Upper lobe of left lung (tissue), 6 donors: Measurements from ENCODE around the gene TTLL1. TPM values are rescaled to one million over a fixed set of nuclear protein-coding genes. Genes with fewer than 3 reads are reported as not detected.
"Not testable (repeated sequence)": the region's sequence is repeated elsewhere in the genome, so short reads cannot be mapped to it uniquely, and the experiment has no call there.

Experiments
- ATAC-seq, 2 donors: fragments of 200-7000 bp; cut with Tn5 transposase; one replicate each; pipeline ENCODE4 v1.9.1; 2022; ENCODE audit warnings: mild to moderate bottlenecking in 2 of 2, moderate library complexity in 2 of 2; ENCODE audit not compliant: low FRiP score in 2 of 2
- DNase-seq, 2 donors: peaks; one replicate each; pipeline ENCODE4 v3.0.0-alpha.2; 2019 to 2020
- H3K27ac ChIP-seq, 4 donors: fragments of 200-600 bp; sonication (generic); one replicate each; pipeline ENCODE4 v1.5.1; 2016 to 2019
- H3K27me3 ChIP-seq, 4 donors: fragments of 200-600 bp; sonication (generic); one replicate each; pipeline ENCODE4 v1.5.1; 2017 to 2019
- H3K36me3 ChIP-seq, 4 donors: fragments of 200-600 bp; sonication (generic); one replicate each; pipeline ENCODE4 v1.5.1; 2016 to 2019
- H3K4me1 ChIP-seq, 4 donors: fragments of 200-600 bp; sonication (generic); one replicate each; pipeline ENCODE4 v1.5.1; 2018 to 2019
- H3K4me3 ChIP-seq, 4 donors: fragments of 200-600 bp; sonication (generic); one replicate each; pipeline ENCODE4 v1.5.1; 2017 to 2019; ENCODE audit warnings: mild to moderate bottlenecking in 2 of 4, moderate library complexity in 1 of 4
- H3K9me3 ChIP-seq, 4 donors: fragments of 200-600 bp; sonication (generic); one replicate each; pipeline ENCODE4 v1.5.1; 2018 to 2019
- CTCF ChIP-seq, 6 experiments: fragments of 450-650 bp in 4 of 6; fragments of 200-600 bp in 2 of 6; sonication (generic) in 2 of 6; IDR thresholded peaks; one replicate each; pipeline ENCODE4 v1.5.1; 2016 to 2019; ENCODE audit warnings: antibody characterized with exemption in 6 of 6
- EP300 ChIP-seq, 4 donors: sonication (generic); formaldehyde crosslinking; IDR thresholded peaks; one replicate each; pipeline ENCODE4 v1.5.1; 2017; ENCODE audit warnings: antibody characterized with exemption in 4 of 4, control low read depth in 2 of 4
- POLR2A ChIP-seq, 4 donors: fragments of 450-650 bp; IDR thresholded peaks; one replicate each; pipeline ENCODE4 v1.5.1; 2016 to 2017; ENCODE audit warnings: antibody characterized with exemption in 4 of 4, mild to moderate bottlenecking in 2 of 4
- POLR2AphosphoS5 ChIP-seq, 2 donors: sonication (generic); formaldehyde crosslinking; IDR thresholded peaks; one replicate each; pipeline ENCODE4 v1.5.1; 2017; ENCODE audit warnings: antibody characterized with exemption in 2 of 2
- WGBS, 2 donors: methylation state at CpG; one replicate each; pipeline ENCODE4 v1.1.5; 2017 to 2018; 5-methylcytosine and 5-hydroxymethylcytosine counted together
- total RNA-seq, 6 donors: library from RNA; depleted of rRNA in 4 of 6; stranded (reverse); fragments of >200 nt in 4 of 6; gene quantifications; one replicate each; pipeline versions ENCODE4 v1.1.0 to v1.2.1, GENCODE V29; 2016 to 2021
- donor health status: DM: no; HTN: no; CAD: no; lungs with moderate emphysema.
- donor health status: DM: no; HTN: yes; CAD: no; lungs with severe emphysema.

TTLL1 gene
- total RNA-seq, 6 donors from 2014 or later: 1.0 to 5.7 (median 4.8) TPM

- no peaks in the 10 kb centered on the region for H3K36me3 ChIP-seq
- no peak for TF ChIP-seq CTCF (IDR thresholded peaks at IDR 0.05)
- no peak for TF ChIP-seq EP300 (IDR thresholded peaks at IDR 0.05)
- no peak for TF ChIP-seq POLR2AphosphoS5 (IDR thresholded peaks at IDR 0.05)
- TF ChIP-seq POLR2A (IDR thresholded peaks at IDR 0.05): no peak
- ATAC-seq (peak; percentile 39 to 74), DNase-seq (peak in 1 of 2 donors; percentile 74)
- H3K4me1 ChIP-seq: peaks cover 66 to 95% (median 74%) of the 10 kb centered on the region in 4 donors
- H3K27me3 ChIP-seq: no peaks in the 10 kb centered on the region
- H3K9me3 ChIP-seq: no peaks in the 10 kb centered on the region
- no peak overlapping the region for H3K4me3 ChIP-seq
- WGBS, 2 donors: 22 to 30% methylated on average over 2 to 3 of the region's 3 CpGs
- H3K27ac ChIP-seq: peak overlapping the region; percentile 5 to 78 (median 54)
Observed at GRCh38 chr22:43001271-43002201, 87.7 kb downstream of the TTLL1 start.

- DNase-seq (no peak), ATAC-seq (no peak)
- peaks cover 66 to 98% (median 82%) of the 10 kb centered on the region in 4 donors for H3K4me1 ChIP-seq
- H3K9me3 ChIP-seq: no peaks in the 10 kb centered on the region
- TF ChIP-seq POLR2A (IDR thresholded peaks at IDR 0.05) (no peak), CTCF (IDR thresholded peaks at IDR 0.05) (no peak), EP300 (IDR thresholded peaks at IDR 0.05) (no peak), POLR2AphosphoS5 (IDR thresholded peaks at IDR 0.05) (no peak)
- no peak overlapping the region for H3K4me3 ChIP-seq
- peak overlapping the region; percentile 10 to 78 (median 54) for H3K27ac ChIP-seq
- 63 to 66% methylated on average over 8 of the region's 8 CpGs for WGBS, 2 donors
- H3K36me3 ChIP-seq: no peaks in the 10 kb centered on the region
- no peaks in the 10 kb centered on the region for H3K27me3 ChIP-seq
Observed at GRCh38 chr22:43000441-43001175, 88.6 kb downstream of the TTLL1 start.

GRCh38 chr22:42997582-42998090, 91.6 kb downstream of the TTLL1 start:
- Histone ChIP-seq H3K4me3 (no peak overlapping the region), H3K36me3 (no peaks in the 10 kb centered on the region), H3K4me1 (peaks cover 76 to 99% (median 87%) of the 10 kb centered on the region in 4 donors), H3K9me3 (no peaks in the 10 kb centered on the region), H3K27me3 (no peaks in the 10 kb centered on the region), H3K27ac (peak overlapping the region in 3 of 4 donors; percentile 87 to 93 (median 90))
- 64 to 70% methylated on average over 6 of the region's 6 CpGs for WGBS, 2 donors
- DNase-seq (no peak), ATAC-seq (no peak)
- TF ChIP-seq EP300 (IDR thresholded peaks at IDR 0.05) (no peak), CTCF (IDR thresholded peaks at IDR 0.05) (no peak), POLR2AphosphoS5 (IDR thresholded peaks at IDR 0.05) (no peak), POLR2A (IDR thresholded peaks at IDR 0.05) (no peak)

- DNase-seq: no peak
- peak overlapping the region; percentile 87 to 93 (median 90) for H3K27ac ChIP-seq
- peaks cover 70 to 91% (median 82%) of the 10 kb centered on the region in 4 donors for H3K4me1 ChIP-seq
- TF ChIP-seq EP300 (IDR thresholded peaks at IDR 0.05) (no peak), CTCF (IDR thresholded peaks at IDR 0.05) (no peak), POLR2AphosphoS5 (IDR thresholded peaks at IDR 0.05) (no peak), POLR2A (IDR thresholded peaks at IDR 0.05) (no peak)
- no peaks in the 10 kb centered on the region for H3K27me3 ChIP-seq
- no peaks in the 10 kb centered on the region for H3K9me3 ChIP-seq
- no peak overlapping the region for H3K4me3 ChIP-seq
- H3K36me3 ChIP-seq: no peaks in the 10 kb centered on the region
- WGBS, 2 donors: 51 to 66% methylated on average over 10 of the region's 10 CpGs
- no peak for ATAC-seq
Observed at GRCh38 chr22:42996646-42997365, 92.4 kb downstream of the TTLL1 start.

- 63 to 66% methylated on average over 7 of the region's 7 CpGs for WGBS, 2 donors
- H3K36me3 ChIP-seq, H3K4me3 ChIP-seq, H3K9me3 ChIP-seq, H3K27me3 ChIP-seq, ATAC-seq, DNase-seq: not testable (repeated sequence)
- H3K4me1 ChIP-seq: peaks cover 67 to 87% (median 77%) of the 10 kb centered on the region in 4 donors
- H3K27ac ChIP-seq: peak overlapping the region; percentile 87 to 93 (median 90)
Observed at GRCh38 chr22:42995654-42996053, 93.5 kb downstream of the TTLL1 start.
